HL-60/S4 (cell line): Measurements from ENCODE around the gene CLK1.
"Not testable (repeated sequence)": the region's sequence is repeated elsewhere in the genome, so short reads cannot be mapped to it uniquely, and the experiment has no call there.

Experiments
- in situ Hi-C: fragments of 300-500 bp; cut with MboI; formaldehyde crosslinking; loops from 2 replicates; pipeline ENCODE4 v1.14.3; 2022; ENCODE audit warnings: low sequenced_read_pairs

CLK1 gene

DNA sequence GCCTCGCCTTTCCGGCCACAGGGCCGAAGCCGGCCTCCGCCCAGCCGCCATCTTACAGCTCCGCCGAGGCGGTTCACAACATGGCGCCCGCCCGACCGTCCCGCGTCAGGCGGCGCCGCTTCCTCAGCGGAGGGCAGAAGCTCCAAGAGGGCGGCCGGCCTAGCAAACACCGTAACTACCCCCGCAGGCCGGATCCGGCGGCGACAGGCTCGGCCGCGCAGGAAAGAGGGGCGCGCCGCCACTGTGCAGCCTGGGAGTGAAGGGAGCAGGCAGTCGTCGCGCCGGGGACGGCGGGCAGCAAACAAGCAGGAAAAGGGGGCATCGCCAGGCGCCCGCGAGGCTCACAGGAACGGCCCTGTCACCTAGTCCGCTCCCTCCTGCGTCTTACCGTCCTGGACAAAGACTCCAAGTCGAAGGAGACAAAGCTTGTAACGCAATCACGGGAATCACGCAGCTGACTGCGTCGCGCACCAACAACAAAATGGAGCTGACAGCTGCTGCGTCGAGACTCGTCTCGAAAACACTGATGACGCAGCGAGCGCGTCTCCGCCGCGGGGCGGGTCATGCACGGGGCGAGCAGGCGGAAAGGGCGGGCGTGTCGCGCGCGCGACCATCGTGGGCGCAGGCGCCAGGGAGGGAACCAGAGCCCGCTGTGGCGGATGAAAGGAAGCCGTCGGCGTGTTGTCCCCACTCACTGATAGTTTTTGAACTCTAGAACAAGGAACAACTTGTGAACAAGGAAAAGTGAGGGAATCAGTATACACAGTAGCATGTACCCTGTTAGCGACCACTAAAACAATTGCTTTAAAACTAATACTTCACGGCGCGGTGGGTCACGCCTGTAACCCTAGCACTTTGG lies at the start of gene CLK1:
TSS of gene CLK1 (minus strand) at position 483 of the 859 bp plus-strand sequence. CDS start 2,796 bp downstream, outside the sequence.
- in situ Hi-C loops = no loop called here

DNA sequence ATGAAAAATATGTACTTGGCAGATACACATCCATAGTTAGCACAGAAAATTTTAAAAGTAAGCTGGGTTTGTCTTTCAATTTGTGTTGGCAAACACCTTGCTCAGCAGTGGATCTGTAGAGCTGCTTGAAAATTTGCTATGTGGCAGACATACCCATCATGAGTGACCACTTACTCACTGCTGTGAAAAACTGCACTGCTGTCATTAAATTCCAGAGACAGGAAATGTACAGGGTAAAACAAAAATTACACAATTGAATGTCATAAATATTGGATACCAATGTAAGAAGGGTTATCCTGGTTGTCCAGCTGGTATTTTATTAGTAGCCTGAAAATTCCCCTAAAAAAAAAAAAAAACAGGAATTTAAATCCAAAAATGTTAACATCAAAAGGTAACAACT lies 49.2 kb upstream of the CLK1 start:
- in situ Hi-C loops = loop anchor here (25.0 kb wide), 1 partner anchor 449 kb away; the partner anchor contains the start of gene FLACC1

DNA sequence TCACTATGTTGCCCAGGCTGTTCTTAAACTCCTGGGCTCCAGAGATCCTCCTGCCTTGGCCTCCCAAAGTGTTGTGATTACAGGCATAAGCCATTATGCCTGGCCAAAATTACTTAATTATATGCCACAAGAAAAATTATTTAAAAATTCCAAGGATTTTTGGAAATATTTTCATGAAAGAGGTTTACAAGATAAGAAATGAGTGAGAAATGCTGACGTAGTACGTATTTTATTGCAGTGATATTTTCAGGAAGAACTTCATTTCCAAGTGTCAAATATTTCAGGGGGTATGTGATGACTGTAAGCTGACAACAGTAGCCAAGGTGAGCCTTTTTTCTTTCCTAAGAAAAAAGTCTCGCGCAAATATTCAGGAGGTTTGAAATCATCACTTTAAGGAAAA lies 45.5 kb upstream of the CLK1 start:
- in situ Hi-C loops = loop anchor here (5.0 to 25.0 kb wide), 2 partner anchors 267 to 452 kb away; partner anchors contain the start of gene FLACC1

DNA sequence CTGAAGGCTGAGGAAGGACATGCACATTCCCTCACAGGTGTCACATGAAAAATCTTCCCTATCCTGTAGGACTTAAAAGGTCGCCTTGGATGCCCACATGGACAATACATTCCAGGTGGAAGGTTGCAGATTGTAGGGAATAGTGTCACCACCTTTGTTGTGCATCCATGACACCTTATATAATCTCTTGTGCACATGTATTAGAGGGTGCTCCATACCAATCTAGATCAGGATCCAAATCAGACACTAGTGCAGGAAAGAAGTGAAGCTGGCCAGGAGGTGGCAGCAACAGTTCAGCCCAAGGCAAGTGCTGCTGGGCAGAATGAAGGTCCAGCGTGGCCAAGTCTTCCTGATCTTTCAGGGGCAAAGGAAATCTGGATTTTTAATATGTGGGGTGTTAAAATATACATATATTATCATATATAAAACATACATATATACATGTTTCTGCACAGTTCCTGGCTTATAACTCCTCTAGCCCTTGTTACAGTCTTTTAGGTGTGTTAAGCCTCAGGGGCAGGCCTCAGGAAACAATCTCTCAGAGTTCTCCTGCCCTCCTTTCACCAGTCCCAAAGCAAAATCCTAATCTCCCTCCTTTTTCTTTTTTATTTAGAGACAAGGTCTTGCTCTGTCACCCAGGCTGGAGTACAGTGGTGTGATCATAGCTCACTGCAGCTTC lies 41.3 kb upstream of the CLK1 start:
- in situ Hi-C loops = loop anchor here (5.0 to 25.0 kb wide), 2 partner anchors 272 to 457 kb away; partner anchors contain the start of gene FLACC1

DNA sequence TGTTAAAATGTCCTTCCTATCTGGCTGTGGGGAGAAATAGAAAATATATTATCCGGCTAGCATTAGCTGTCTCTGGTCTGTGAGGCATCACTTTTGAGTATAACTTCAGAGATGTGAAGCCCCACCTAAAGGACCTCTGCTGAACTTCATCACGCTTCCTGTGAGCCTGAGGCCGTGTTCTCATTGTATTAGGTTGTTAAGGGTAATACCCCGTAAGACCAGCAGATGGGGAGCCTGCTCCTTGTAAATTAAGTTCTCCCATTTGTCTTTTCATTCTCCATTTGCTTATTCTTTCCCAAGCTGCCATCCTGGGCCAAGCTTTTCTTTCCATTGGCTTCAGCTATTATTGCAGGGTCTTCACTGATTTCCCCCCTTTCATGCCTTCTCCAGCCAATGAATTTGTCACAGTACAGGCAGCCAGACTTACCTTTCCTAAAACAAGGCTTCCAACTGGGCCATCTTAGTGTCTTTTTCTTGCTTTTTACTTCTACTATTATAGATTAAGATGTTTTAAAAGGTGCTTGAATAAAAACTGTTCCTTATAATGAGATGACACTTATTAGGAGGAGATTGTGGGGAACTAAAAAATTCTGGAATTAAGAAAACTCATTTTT lies 37.1 kb upstream of the CLK1 start:
- in situ Hi-C loops = loop anchor here (25.0 kb wide), 1 partner anchor 461 kb away; the partner anchor contains the start of gene FLACC1

DNA sequence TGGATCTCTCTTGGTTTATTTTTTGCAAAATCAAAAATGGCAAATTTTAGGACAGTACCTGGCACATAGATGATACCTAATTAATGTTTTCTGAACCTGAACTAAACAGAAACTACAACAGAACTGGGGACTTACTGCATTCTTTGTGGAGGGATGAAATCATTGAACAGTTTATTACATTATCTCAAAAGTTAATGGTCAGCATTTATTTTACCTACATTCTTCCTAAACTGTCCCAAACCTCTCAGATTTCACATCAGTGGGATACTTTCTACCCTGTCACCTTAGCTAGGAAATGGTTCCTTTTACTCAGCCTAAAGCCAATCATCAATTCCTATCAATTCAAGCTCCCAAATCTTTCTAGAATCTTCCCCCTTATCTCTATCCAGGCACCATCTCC lies 35.0 kb upstream of the CLK1 start:
- in situ Hi-C loops = no loop called here

DNA sequence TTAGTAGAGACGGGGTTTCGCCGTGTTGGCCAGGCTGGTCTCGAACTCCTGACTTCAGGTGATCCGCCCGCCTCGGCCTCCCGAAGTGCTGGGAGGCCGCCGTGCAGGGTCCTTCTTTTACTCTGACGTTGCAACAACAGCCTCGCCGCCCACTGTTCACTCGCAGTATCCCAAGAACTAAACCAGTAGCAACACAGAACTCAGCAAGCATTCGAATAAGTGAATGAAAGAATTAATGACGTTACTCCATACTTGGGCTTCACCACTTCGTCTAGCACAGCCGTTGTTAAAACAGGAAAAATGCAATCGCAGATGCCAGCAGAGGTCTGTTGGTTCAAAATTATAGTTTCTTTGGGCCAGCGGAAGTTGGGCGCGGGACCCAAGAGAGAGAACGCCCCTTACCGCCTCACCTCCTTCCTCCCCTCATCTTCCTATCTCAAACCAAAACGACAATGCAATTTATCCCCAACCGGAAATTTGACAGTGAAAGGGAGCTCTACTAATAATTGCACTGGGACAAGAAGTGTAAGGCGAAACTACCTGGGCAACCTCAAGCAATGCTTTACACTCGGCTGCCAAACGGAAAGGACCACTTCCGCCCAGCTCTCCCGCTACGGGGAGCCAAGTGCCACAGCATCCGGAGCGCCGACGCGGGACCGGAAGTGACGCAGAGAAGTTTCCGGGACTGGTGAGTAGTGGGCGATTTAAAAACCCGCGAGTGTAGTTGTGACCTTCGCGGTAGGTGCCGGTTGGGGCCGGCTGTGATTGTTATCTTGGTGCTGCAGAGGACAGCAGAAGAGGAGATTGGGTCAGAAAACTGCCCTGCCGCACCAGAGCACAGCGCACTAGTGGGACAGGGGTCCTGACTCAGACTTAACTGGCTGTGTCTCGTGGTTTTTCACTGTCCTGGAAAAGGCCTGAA lies 24.5 kb upstream of the CLK1 start, which contains the start of the genes NIF3L1 and PPIL3:
TSS of gene NIF3L1 (plus strand) at position 668 of the 922 bp plus-strand sequence. CDS start 2,573 bp downstream, outside the sequence.
TSS of gene PPIL3 (minus strand) at position 374 of the 922 bp plus-strand sequence. CDS start 1,462 bp downstream, outside the sequence.
- in situ Hi-C loops = no loop called here

DNA sequence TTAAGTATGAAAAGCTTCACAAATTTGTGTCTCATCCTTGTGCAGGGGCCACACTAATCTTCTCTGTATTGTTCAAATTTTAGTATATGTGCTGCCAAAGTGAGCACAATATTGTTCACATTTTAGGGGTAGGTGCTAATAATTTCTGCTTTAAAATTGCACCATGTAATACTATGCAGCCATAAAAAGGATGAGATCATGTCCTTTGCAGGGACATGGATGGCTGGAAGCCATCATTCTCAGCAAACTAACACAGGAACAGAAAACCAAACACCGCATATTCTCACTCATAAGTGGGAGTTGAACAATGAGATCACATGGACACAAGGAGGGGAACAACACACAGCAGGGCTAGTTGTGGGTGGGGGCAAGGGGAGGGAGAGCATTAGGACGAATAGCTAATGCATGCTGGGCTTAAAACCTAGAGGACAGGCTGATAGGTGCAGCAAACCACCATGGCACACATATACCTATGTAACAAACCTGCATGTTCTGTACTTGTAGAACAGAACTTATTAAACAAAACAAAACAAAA lies 17.3 kb upstream of the CLK1 start:
- in situ Hi-C loops = not testable (repeated sequence)

DNA sequence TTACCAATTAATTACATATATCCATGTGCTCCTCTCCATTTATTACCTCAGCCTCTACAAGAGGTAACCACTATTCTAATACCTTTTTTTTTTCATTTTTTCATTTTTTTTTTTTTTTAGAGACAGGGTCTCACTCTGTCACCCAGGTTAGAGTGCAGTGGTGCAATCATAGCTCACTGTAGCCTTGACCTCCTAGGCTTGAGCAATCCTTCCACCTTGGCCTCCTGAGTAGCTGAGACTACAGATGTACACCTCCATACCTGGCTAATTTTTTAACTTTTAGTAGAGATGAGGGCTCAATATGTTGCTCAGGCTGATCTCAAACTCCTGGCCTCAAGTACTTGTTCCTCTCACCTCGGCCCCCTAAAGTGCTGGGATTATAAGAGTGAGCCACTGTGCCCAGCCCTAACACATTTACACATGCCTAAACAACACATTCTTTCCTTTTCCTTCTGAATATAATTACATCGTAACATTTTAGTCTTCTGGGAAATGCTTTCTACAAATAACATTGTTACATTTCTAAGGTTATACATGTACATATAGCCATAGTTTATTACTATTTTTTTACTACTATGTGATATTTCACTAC lies 13.9 kb upstream of the CLK1 start:
- in situ Hi-C loops = no loop called here

DNA sequence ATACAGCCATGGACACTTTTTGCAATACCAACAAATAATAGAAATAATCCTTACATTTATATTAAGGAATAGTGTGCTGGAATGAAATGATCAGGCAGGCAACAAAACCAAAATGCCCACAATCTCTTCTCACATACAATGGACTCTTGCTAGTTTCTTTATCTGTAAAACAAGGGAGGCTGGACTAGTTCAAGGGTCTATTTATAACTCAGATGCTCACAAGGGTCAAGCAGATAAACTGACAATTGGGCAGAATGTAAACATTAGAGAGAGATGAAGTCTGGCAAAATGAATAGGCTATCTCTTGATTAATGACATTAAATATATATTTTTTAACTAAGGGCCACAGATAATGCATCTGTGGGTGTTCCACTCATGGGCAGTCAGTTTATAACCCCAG lies 13.0 kb upstream of the CLK1 start:
- in situ Hi-C loops = no loop called here

DNA sequence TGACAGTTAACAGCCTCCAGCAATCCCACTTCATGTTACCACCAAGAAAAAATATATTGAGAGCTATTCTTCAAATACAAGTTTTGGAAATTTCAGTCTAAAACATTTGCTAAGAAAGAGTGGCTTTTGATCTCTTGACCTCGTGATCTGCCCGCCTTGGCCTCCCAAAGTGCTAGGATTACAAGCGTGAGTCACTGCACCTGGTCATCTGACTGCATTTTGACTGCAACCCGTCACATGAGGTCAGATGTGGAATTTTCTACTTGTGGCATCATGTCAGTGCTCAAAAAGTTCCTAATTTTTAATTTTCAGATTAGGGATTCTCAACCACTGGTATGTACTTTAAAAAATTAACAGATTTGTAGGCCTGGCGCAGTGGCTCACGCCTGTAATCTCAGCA lies 9.1 kb upstream of the CLK1 start:
- in situ Hi-C loops = no loop called here

DNA sequence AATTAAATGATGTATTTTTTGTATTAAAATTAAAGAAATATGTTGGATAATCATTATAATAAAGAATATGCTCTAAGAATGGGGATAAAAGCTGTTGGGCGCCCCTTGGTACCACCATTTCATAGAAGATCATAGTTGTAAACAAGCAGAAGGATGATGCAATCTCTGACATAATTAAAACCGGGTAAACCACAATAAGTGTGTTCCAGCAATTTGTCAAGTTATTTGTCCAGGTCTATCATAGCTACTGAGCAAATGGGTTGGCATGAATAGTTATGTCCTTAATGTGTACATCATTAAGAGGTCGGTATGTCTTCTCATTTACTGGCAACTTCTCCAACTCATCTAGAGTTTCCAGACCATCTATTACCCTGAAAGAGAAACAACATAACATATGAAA lies 6.7 kb upstream of the CLK1 start:
- in situ Hi-C loops = no loop called here

DNA sequence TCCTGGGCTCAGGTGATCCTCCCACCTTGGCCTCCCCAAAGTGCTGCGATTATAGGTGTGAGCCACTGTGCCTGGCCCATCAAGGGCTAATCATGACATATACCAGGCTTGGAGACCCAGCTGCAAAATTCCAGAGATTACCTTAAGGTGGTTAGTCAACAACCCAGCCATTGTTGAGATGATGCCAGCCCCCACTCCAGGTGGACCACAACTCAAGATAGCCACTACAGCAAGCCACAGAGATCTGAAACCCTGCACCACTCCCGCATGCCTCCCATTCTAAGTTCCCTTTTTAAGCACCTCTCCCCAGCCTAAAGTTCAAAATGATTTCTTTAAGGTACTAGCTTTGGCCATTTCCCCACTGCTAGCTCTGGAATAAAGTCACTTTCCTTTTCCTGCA lies 4.6 kb upstream of the CLK1 start:
- in situ Hi-C loops = no loop called here

DNA sequence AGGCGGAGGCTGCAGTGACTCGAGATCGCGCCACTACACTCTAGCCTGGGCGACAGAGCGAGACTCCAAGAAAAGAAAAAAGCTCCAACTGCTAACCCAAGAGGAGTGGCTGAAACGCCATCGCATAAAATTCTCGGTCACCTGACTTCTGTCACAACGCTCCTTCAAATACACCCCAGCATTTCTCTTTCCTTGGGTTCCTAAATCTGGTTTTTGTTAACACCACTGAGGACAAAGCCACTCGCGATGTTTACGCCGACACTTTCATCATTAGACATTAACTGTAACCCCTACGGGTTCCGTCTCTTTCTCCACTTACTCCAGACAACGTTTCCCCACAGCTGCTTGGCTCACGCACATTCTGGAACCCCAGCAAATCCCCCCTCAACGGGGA lies 679 bp downstream of the CLK1 start:
- in situ Hi-C loops = no loop called here

DNA sequence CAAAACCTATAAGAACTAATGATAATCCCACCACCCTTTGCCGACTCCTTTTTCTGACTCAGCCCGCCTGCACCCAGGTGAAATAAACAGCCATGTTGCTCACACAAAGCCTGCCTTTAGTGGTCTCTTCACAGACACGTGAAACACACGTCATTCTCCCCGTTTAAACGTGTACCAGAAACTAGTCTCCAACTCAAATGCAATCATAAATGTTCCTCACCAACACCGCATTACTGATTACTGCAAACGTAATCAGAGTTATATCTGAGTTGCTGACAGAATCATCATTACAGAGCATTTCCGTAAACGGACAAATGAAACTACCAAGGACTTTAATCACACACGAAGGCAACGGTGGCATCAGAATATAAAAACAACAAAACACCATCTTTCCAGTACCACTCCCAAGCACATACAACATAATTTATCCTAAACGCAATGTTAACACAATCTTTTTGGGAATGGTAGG lies 1.9 kb downstream of the CLK1 start:
- in situ Hi-C loops = no loop called here

DNA sequence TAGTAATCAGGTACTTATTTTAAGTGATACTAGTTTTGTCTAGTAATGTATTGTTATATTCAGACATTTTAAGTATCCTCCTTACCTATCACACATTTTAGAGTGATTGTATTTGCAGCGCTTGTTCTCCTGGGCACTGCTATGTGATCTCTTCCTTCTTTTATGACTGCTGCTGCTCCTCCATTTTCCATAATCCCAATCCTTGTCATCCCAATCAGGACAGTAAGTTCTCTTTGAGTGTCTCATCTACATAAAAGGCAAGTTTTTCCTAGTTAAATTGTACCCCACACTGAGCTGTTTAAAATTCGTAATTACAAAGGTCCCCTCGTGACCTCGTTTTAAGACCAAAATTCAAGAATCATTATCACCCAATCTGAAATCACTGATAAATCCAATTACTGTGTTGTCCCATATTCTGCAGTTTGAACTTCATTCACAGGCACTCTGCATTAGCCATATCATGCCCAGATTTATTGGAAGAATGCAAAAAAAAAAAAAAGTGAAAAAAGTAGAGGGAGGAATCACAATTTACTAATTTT lies 2.8 kb downstream of the CLK1 start:
- in situ Hi-C loops = no loop called here

DNA sequence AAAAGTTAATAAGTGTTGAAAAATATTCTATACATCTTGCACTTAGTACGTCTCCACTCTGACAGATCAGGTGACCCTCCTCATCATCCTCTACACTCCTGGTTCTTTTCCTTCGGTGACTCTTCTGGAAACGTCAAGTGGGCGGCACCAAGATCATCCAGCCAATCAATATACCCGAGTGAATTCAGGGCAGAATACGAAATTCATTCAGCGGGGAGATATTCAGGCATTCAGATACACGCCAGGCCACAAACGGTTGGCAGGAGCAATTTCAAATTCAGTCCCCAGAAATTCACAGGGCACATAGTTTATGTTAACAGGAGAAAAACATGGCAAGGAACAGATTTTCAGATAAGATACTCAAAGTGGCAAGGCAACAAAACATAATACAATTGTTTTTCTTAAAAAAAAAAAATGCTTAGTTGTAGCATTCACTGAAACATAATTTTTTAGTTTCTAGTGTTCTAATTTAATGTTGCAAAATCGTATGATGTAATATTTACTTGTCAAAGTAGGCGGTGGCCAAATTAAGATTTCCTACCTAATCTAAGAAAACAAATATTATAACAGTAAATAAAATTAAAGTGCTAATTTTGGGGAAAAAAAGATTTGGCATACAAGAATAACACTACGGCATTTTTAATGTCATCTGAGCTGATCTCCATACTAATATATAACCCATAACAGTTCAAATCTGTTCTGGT lies 4.2 kb downstream of the CLK1 start:
- in situ Hi-C loops = no loop called here

DNA sequence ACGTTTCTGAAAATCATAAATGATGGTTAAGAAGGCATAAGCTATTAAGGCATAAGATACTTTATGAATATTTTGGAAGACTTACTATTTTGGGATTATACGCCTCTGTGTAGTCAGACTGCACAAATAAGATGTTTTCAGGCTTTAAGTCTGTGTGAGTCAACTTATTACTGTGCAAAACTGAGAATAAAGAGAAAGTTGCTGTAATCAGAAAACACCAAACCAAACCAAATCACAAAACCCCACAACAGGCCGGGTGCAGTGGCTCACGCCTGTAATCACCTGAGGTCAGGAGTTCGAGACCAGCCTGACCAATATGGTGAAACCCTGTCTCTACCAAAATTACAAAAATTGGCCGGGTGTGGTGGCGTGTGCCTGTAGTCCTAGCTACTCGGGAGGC lies 7.7 kb downstream of the CLK1 start:
- in situ Hi-C loops = no loop called here

DNA sequence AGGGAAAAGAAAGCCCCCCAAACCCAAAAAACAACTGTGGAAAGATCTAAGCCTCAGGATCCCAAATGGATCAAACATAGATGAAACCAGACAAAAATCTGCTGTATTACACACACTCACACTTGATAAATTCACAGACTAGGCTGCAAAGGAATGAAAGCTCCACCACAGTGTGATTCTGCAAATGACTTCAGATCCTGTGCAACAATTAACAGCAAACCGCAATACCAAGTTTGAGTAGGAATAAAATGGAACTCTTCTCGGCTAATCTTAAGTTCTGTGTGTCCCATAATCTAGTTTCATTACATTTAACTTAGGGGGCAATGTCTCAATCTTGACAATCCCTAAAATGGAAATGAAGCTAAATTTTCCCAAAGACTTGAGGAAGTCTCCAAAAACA lies 11.9 kb downstream of the CLK1 start:
- in situ Hi-C loops = no loop called here
